H1 (cell line): ENCODE data around the gene CNOT3. TPM values are rescaled to one million over a fixed set of nuclear protein-coding genes. Genes with fewer than 3 reads are reported as not detected.

ENCODE experiments used
- CTCF ChIA-PET: fragments of 300-600 bp; sonication (Branson Sonifier 250); formaldehyde crosslinking; loops from one replicate; lab custom pipeline; 2021; ENCODE audit not compliant: partially characterized antibody; lab: Charles Lee
- POLR2A ChIA-PET: fragments of 300-600 bp; sonication (Branson Sonifier 250); formaldehyde crosslinking; loops from one replicate; lab custom pipeline; 2021; ENCODE audit warnings: inconsistent platforms; ENCODE audit not compliant: partially characterized antibody; lab: Charles Lee
- DNase-seq, 2 experiments: peaks; one replicate each; pipeline versions ENCODE4 v3.0.0 to v3.0.0-alpha.2; 2010 to 2022; ENCODE audit warnings: low spot score in 2 of 2, low read depth in 1 of 2, mixed read lengths in 1 of 2
- FAIRE-seq: peaks from 2 replicates; lab custom pipeline; 2011; peaks lifted over from hg19 to GRCh38; lab: Jason Lieb, UNC
- H2AFZ ChIP-seq: 2 replicates; pipeline ENCODE4 v1.8.1; 2012; ENCODE audit warnings: low read length, inconsistent platforms
- H2AK5ac ChIP-seq: 2 replicates; pipeline ENCODE4 v1.6.1; 2013; ENCODE audit warnings: low read depth, low read length
- H2BK120ac ChIP-seq: replicated peaks from 2 replicates; pipeline ENCODE3; 2013; ENCODE audit warnings: low read depth, low read length, inconsistent platforms
- H2BK12ac ChIP-seq: 2 replicates; pipeline ENCODE4 v1.6.1; 2013; ENCODE audit warnings: low read depth, low read length
- H2BK15ac ChIP-seq: 2 replicates; pipeline ENCODE4 v1.6.1; 2013; ENCODE audit warnings: low read length
- H2BK20ac ChIP-seq: 2 replicates; pipeline ENCODE4 v1.6.1; 2013; ENCODE audit warnings: low read length
- H2BK5ac ChIP-seq: 2 replicates; pipeline ENCODE4 v1.6.1; 2013; ENCODE audit warnings: low read depth, low read length
- H3K14ac ChIP-seq: 2 replicates; pipeline ENCODE4 v1.6.1; 2013; ENCODE audit warnings: inconsistent platforms; ENCODE audit not compliant: insufficient read length
- H3K18ac ChIP-seq: 2 replicates; pipeline ENCODE4 v1.6.1; 2013; ENCODE audit warnings: low read length; ENCODE audit errors: extremely low read depth
- H3K23ac ChIP-seq: 2 replicates; pipeline ENCODE4 v1.6.1; 2013; ENCODE audit warnings: inconsistent platforms; ENCODE audit not compliant: insufficient read length
- H3K23me2 ChIP-seq: 2 replicates; pipeline ENCODE4 v1.6.1; 2013; ENCODE audit warnings: low read depth, low read length
- H3K27ac ChIP-seq: 2 replicates; pipeline ENCODE4 v1.6.1; 2011; ENCODE audit warnings: low read depth, low read length, inconsistent platforms
- H3K27me3 ChIP-seq, 4 experiments: replicated peaks in 1 of 4; 1 replicate in 1 of 4; 2 replicates in 3 of 4; pipeline versions ENCODE4 v1.6.1 to v1.8.1; 2011 to 2013; ENCODE audit warnings: low read length in 3 of 4, mild to moderate bottlenecking in 3 of 4, inconsistent platforms in 2 of 4, mixed read lengths in 2 of 4, moderate library complexity in 1 of 4; ENCODE audit not compliant: control insufficient read depth in 3 of 4, insufficient read depth in 3 of 4; ENCODE audit errors: extremely low read depth in 1 of 4
- H3K36me3 ChIP-seq, 4 experiments: 2 replicates each; pipeline versions ENCODE4 v1.6.1 to v1.8.1; 2011 to 2013; ENCODE audit warnings: mild to moderate bottlenecking in 4 of 4, low read length in 3 of 4, moderate library complexity in 2 of 4, control low read depth in 1 of 4, inconsistent platforms in 1 of 4; ENCODE audit not compliant: insufficient read depth in 4 of 4, control insufficient read depth in 2 of 4
- H3K4ac ChIP-seq: replicated peaks from 2 replicates; pipeline ENCODE3; 2013; ENCODE audit warnings: low read length, low read depth, mixed read lengths, inconsistent platforms; ENCODE audit not compliant: insufficient read length
- H3K4me1 ChIP-seq, 4 experiments: replicated peaks in 1 of 4; 1 replicate in 1 of 4; 2 replicates in 3 of 4; pipeline versions ENCODE4 v1.6.1 to v1.8.1; 2011 to 2013; ENCODE audit warnings: low read length in 3 of 4, inconsistent platforms in 2 of 4, mixed read lengths in 1 of 4; ENCODE audit not compliant: insufficient read depth in 4 of 4, control insufficient read depth in 3 of 4
- H3K4me2 ChIP-seq, 2 experiments: 2 replicates each; pipeline versions ENCODE4 v1.6.1 to v1.8.1; 2011 to 2013; ENCODE audit warnings: low read depth in 2 of 2, low read length in 2 of 2, control low read depth in 1 of 2, inconsistent platforms in 1 of 2, mild to moderate bottlenecking in 1 of 2; ENCODE audit not compliant: insufficient read depth in 1 of 2
- H3K4me3 ChIP-seq, 4 experiments: fragments of 200-600, 300-600 bp in 1 of 4; sonication (generic), shearing (Covaris generic), sonication (Bioruptor Twin) in 1 of 4; 2 replicates each; pipeline versions ENCODE4 v1.5.1 to v1.8.1; 2011 to 2016; ENCODE audit warnings: low read length in 4 of 4, low read depth in 3 of 4, control low read depth in 2 of 4, inconsistent platforms in 2 of 4, mild to moderate bottlenecking in 2 of 4, mixed read lengths in 1 of 4, moderate library complexity in 1 of 4; ENCODE audit not compliant: insufficient read depth in 2 of 4; ENCODE audit errors: extremely low read depth in 1 of 4
- H3K56ac ChIP-seq: replicated peaks from 2 replicates; pipeline ENCODE3; 2013; ENCODE audit warnings: low read depth, mild to moderate bottlenecking, mixed read lengths, low read length, inconsistent platforms; ENCODE audit not compliant: insufficient read length
- H3K79me1 ChIP-seq: 2 replicates; pipeline ENCODE4 v1.6.1; 2013; ENCODE audit warnings: low read depth, low read length, control low read depth
- H3K79me2 ChIP-seq, 2 experiments: 2 replicates each; pipeline versions ENCODE4 v1.6.1 to v1.8.1; 2012 to 2013; ENCODE audit warnings: low read length in 2 of 2, mild to moderate bottlenecking in 2 of 2, inconsistent platforms in 1 of 2; ENCODE audit not compliant: insufficient read depth in 2 of 2, control insufficient read depth in 1 of 2
- H3K9ac ChIP-seq, 4 experiments: replicated peaks in 1 of 4; 1 replicate in 1 of 4; 2 replicates in 3 of 4; pipeline versions ENCODE4 v1.6.1 to v1.8.1; 2011 to 2013; ENCODE audit warnings: low read depth in 3 of 4, low read length in 3 of 4, control low read depth in 2 of 4, mild to moderate bottlenecking in 2 of 4, moderate library complexity in 2 of 4, inconsistent platforms in 1 of 4; ENCODE audit errors: extremely low read depth in 1 of 4
- H3K9me3 ChIP-seq, 2 experiments: 2 replicates each; pipeline versions ENCODE4 v1.6.1 to v1.8.1; 2012 to 2013; ENCODE audit warnings: mild to moderate bottlenecking in 2 of 2, moderate library complexity in 2 of 2, control low read depth in 1 of 2, inconsistent platforms in 1 of 2, low read depth in 1 of 2, low read length in 1 of 2, mixed read lengths in 1 of 2; ENCODE audit not compliant: insufficient read depth in 2 of 2
- H4K20me1 ChIP-seq, 2 experiments: replicated peaks in 1 of 2; 2 replicates each; pipeline versions ENCODE3 to v1.8.1; 2011 to 2013; ENCODE audit warnings: inconsistent platforms in 2 of 2, low read length in 2 of 2, mild to moderate bottlenecking in 1 of 2; ENCODE audit not compliant: insufficient read depth in 2 of 2, control insufficient read depth in 1 of 2
- H4K5ac ChIP-seq: 2 replicates; pipeline ENCODE4 v1.6.1; 2013; ENCODE audit warnings: low read length, low read depth, mixed read lengths, inconsistent platforms; ENCODE audit not compliant: insufficient read length
- H4K8ac ChIP-seq: 2 replicates; pipeline ENCODE4 v1.8.0; 2013; ENCODE audit warnings: mild to moderate bottlenecking, moderate library complexity, low read length, inconsistent platforms; ENCODE audit not compliant: insufficient read depth; ENCODE audit errors: extremely low read depth
- H4K91ac ChIP-seq: replicated peaks from 2 replicates; pipeline ENCODE3; 2013; ENCODE audit warnings: low read length, mixed read lengths, inconsistent platforms; ENCODE audit not compliant: insufficient read length
- CHD1 ChIP-seq: IDR thresholded peaks from 2 replicates; pipeline ENCODE4 v1.6.1; 2012; ENCODE audit warnings: low read depth, low read length, improper control_type of control experiment
- CTBP2 ChIP-seq: IDR thresholded peaks from 2 replicates; pipeline ENCODE4 v1.7.0; 2011; ENCODE audit warnings: borderline replicate concordance, mild to moderate bottlenecking, moderate library complexity, mixed read lengths, low read length; ENCODE audit not compliant: insufficient read depth, insufficient read length
- KDM1A ChIP-seq: fragments of 200-600, 300-600 bp; sonication (generic); IDR thresholded peaks from 2 replicates; pipeline ENCODE4 v1.7.1; 2016; ENCODE audit warnings: mild to moderate bottlenecking, low read length, borderline replicate concordance
- POLR2A ChIP-seq, 2 experiments: IDR thresholded peaks; 1 replicate in 1 of 2; 2 replicates in 1 of 2; pipeline ENCODE4 v1.6.1; 2011; ENCODE audit warnings: low read depth in 2 of 2, low read length in 2 of 2, mild to moderate bottlenecking in 2 of 2; ENCODE audit errors: control extremely low read depth in 1 of 2
- SUZ12 ChIP-seq: fragments of 200-600 bp; sonication (generic); IDR thresholded peaks from 2 replicates; pipeline ENCODE4 v1.6.1; 2012; ENCODE audit warnings: mild to moderate bottlenecking, inconsistent platforms, low read length, moderate library complexity, mixed read lengths
- TCF12 ChIP-seq: IDR thresholded peaks from 2 replicates; pipeline ENCODE4 v1.6.1; 2011; ENCODE audit warnings: low read depth, mild to moderate bottlenecking, low read length
- WGBS, 2 experiments: shearing (Covaris generic) in 1 of 2; methylation state at CpG; one replicate each; pipeline versions ENCODE4 v1.1.6 to v1.1.7; 2013 to 2015; ENCODE audit warnings: low lambda C conversion rate in 2 of 2, mixed read lengths in 2 of 2, inconsistent platforms in 1 of 2, low coverage in 1 of 2, missing lambda C conversion rate in 1 of 2; ENCODE audit not compliant: insufficient replicate concordance in 2 of 2, insufficient coverage in 1 of 2, insufficient read length in 1 of 2; ENCODE audit errors: extremely low coverage in 1 of 2, missing lambda C conversion rate in 1 of 2; 5-methylcytosine and 5-hydroxymethylcytosine counted together
- polyA plus RNA-seq, 7 experiments: library from polyadenylated mRNA; depleted of rRNA in 3 of 7; stranded (reverse) in 5 of 7; unstranded in 2 of 7; fragments of >200 nt in 5 of 7; fragments of 200-250 nt in 2 of 7; gene quantifications; 1 replicate in 5 of 7; 2 replicates in 1 of 7; 4 replicates in 1 of 7; pipeline versions ENCODE4 v1.2.1 to v1.2.3, GENCODE V29; 2011 to 2013; ENCODE audit warnings: missing spikeins in 2 of 7, mixed read lengths in 2 of 7
- total RNA-seq: library from RNA; stranded (reverse); fragmentation: NEBNext Ultra II Directional; extraction: Animal tissue kit (Norgen Biotek cat#: 25700); gene quantifications from 2 replicates; pipeline ENCODE4 v1.2.1, GENCODE V29; 2021
- TF ChIP-seq, protein P1 (sequence below): IDR thresholded peaks from 2 replicates; pipeline ENCODE4 v1.6.1; 2012; ENCODE audit warnings: low read length, inconsistent platforms

Gene CNOT3
- total and polyA plus RNA-seq, 2 of the 8 experiments (the other 6 are each of a cell fraction or from before 2014, with no cell fraction given) = 21.2 to 86.4 TPM

DNA sequence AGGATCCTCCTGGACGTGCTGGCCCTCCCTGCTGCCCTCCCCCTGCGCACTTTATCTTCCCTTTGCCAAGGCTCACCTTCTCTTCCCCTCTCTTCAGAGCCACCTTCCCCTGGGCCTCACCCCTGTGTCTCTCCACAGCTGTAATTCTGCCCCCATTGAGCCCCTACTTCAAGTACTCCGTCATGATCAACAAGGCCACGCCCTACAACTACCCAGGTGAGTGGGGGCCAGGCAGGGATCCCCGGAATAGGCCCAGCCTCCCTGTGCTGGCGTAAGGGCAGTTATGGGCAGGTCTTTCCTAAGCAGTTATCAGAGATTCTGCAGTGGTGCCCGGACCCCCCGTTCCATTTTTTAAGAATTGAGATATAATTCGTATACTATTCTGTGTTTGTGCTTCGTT lies 31.8 kb upstream of the CNOT3 start:
- Histone ChIP-seq H2BK120ac (no peak overlapping the region), H2AK5ac (no peak overlapping the region), H3K27ac (no peak overlapping the region), H3K9ac (no peak overlapping the region), H2BK15ac (no peak overlapping the region), H4K5ac (no peak overlapping the region), H3K14ac (no peak overlapping the region), H2BK20ac (no peak overlapping the region), H3K56ac (no peak overlapping the region), H2AFZ (no peak overlapping the region), H2BK12ac (no peak overlapping the region), H3K36me3 (peaks cover 16 to 51% (median 41%) of the 10 kb centered on the region in 4 experiments), H3K4me3 (no peak overlapping the region), H3K4me2 (no peak overlapping the region), H3K79me1 (no peaks in the 10 kb centered on the region; the same call in 1 of the 2 replicates), H3K23me2 (peaks cover 5% of the 10 kb centered on the region), H3K79me2 (peaks cover 0 to 13% of the 10 kb centered on the region in 2 experiments; a peak in 2 of 4 replicates), H3K4me1 (0 out of 7 replicates have a peak, but pooled peaks cover 0 to 2% (median 0%) of the 10 kb centered on the region in 4 experiments), H4K91ac (no peak overlapping the region), H3K9me3 (no peaks in the 10 kb centered on the region), H4K20me1 (peaks cover 3 to 14% of the 10 kb centered on the region in 2 experiments), H3K18ac (no peak overlapping the region), H3K27me3 (no peaks in the 10 kb centered on the region), H2BK5ac (no peak overlapping the region), H3K23ac (no peak overlapping the region), H4K8ac (no peak overlapping the region), H3K4ac (no peak overlapping the region)
- DNase-seq (no peak), FAIRE-seq (no peak)
- TF ChIP-seq CHD1 (no peak), POLR2A (IDR thresholded peaks at IDR 0.05; ENCODE audit: control extremely low read depth in 1 of 2, low read depth in 2 of 2, low read length in 2 of 2) (no peak), CTBP2 (no peak), KDM1A (no peak), TCF12 (no peak), SUZ12 (no peak)
- TF ChIP-seq, protein P1, sequence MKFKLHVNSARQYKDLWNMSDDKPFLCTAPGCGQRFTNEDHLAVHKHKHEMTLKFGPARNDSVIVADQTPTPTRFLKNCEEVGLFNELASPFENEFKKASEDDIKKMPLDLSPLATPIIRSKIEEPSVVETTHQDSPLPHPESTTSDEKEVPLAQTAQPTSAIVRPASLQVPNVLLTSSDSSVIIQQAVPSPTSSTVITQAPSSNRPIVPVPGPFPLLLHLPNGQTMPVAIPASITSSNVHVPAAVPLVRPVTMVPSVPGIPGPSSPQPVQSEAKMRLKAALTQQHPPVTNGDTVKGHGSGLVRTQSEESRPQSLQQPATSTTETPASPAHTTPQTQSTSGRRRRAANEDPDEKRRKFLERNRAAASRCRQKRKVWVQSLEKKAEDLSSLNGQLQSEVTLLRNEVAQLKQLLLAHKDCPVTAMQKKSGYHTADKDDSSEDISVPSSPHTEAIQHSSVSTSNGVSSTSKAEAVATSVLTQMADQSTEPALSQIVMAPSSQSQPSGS = no peak
- ChIA-PET POLR2A (interaction anchor here (0.6 to 9.2 kb wide), 4 partner anchors 10 to 243 kb away, joined by 3 to 116 read pairs (median 4); partner anchors contain the start of genes PRPF31 and TFPT), CTCF (interaction anchor here (1.0 kb wide), 1 partner anchor 82 kb away, joined by 3 read pairs; no protein-coding TSS in a partner anchor)
- WGBS, 2 experiments = 91% methylated on average over 10 of the region's 10 CpGs; no CpG with 5 or more reads in 1 of the 2 experiments
